Left lung (tissue), 10 donors: Measurements from ENCODE around the gene ALCAM. TPM values are rescaled to one million over a fixed set of nuclear protein-coding genes. Genes with fewer than 3 reads are reported as not detected.

Source experiments
- ATAC-seq: fragments of 200-7000 bp; cut with Tn5 transposase; one replicate; pipeline ENCODE4 v1.9.1; 2020; ENCODE audit warnings: moderate library complexity
- DNase-seq, 4 donors: peaks; one replicate each; pipeline ENCODE4 v3.0.0-alpha.2; 2013 to 2020
- H3K27ac ChIP-seq, 2 donors: fragments of 200-600 bp; sonication (generic) in 1 of 2; one replicate each; pipeline versions ENCODE4 v1.5.0 to v1.8.0; 2020 to 2021
- H3K27me3 ChIP-seq, 2 donors: fragments of 200-600 bp; sonication (generic) in 1 of 2; one replicate each; pipeline versions ENCODE4 v1.5.0 to v1.8.0; 2020 to 2021
- H3K36me3 ChIP-seq, 2 donors: fragments of 200-600 bp; sonication (generic) in 1 of 2; one replicate each; pipeline versions ENCODE4 v1.5.0 to v1.8.0; 2020 to 2021
- H3K4me1 ChIP-seq, 2 donors: fragments of 200-600 bp; one replicate each; pipeline ENCODE4 v1.8.0; 2021
- H3K4me3 ChIP-seq, 2 donors: fragments of 200-600 bp; sonication (generic) in 1 of 2; one replicate each; pipeline versions ENCODE4 v1.5.0 to v1.8.0; 2020 to 2021; ENCODE audit warnings: mild to moderate bottlenecking in 1 of 2
- H3K9me3 ChIP-seq, 2 donors: fragments of 200-600 bp; sonication (generic) in 1 of 2; one replicate each; pipeline versions ENCODE4 v1.5.0 to v1.8.0; 2020 to 2021
- CTCF ChIP-seq, 2 donors: fragments of 200-600 bp; sonication (generic) in 1 of 2; IDR thresholded peaks; one replicate each; pipeline versions ENCODE4 v1.5.0 to v1.8.0; 2021; ENCODE audit warnings: antibody characterized with exemption in 2 of 2
- intact Hi-C, 2 donors: fragments of 100-400 bp; cut with DNase I; formaldehyde crosslinking; loops; one replicate each; pipeline versions ENCODE4 v1.11.2 to v1.14.2; 2022
- polyA plus RNA-seq, 6 donors: library from polyadenylated mRNA; unstranded; fragments of 120-200 nt; gene quantifications; one replicate each; pipeline ENCODE4 v1.2.1, GENCODE V29; 2013; ENCODE audit not compliant: insufficient read length in 6 of 6
- total RNA-seq, 2 donors: library from RNA; stranded (reverse); fragmentation: NEBNext Ultra II Directional; extraction: Animal tissue kit (Norgen Biotek cat#: 25700); gene quantifications; one replicate each; pipeline ENCODE4 v1.2.1, GENCODE V29; 2021
- donor health status: DM: no; HTN: yes; CAD: no.
- donor health status: DM: no; HTN: no; CAD: no.

The ALCAM gene
- total and polyA plus RNA-seq, 8 donors, result 84.2 to 170 (median 127) TPM

GRCh38 chr3:105534491-105534890, 167.8 kb downstream of the ALCAM start:
- ATAC-seq (no peak), DNase-seq (no peak)
- Histone ChIP-seq H3K27me3 (no peaks in the 10 kb centered on the region), H3K27ac (no peak overlapping the region), H3K9me3 (no peaks in the 10 kb centered on the region), H3K36me3 (peaks cover 0 to 28% of the 10 kb centered on the region in 2 donors), H3K4me1 (no peaks in the 10 kb centered on the region), H3K4me3 (no peak overlapping the region)
- TF ChIP-seq CTCF (IDR thresholded peaks at IDR 0.05), result no peak
- intact Hi-C loops, result no loop called here

GRCh38 chr3:105537371-105538080, 170.8 kb downstream of the ALCAM start:
- Histone ChIP-seq H3K36me3 (peaks cover 0 to 36% of the 10 kb centered on the region in 2 donors), H3K27me3 (no peaks in the 10 kb centered on the region), H3K4me1 (no peaks in the 10 kb centered on the region), H3K4me3 (no peak overlapping the region), H3K27ac (no peak overlapping the region), H3K9me3 (no peaks in the 10 kb centered on the region)
- TF ChIP-seq CTCF (IDR thresholded peaks at IDR 0.05), result no peak
- no peak for ATAC-seq
- DNase-seq, result no peak
- intact Hi-C loops, result no loop called here

- ATAC-seq, result no peak
- intact Hi-C loops, result no loop called here
- Histone ChIP-seq H3K4me3 (no peak overlapping the region), H3K27ac (no peak overlapping the region), H3K27me3 (no peaks in the 10 kb centered on the region), H3K4me1 (no peaks in the 10 kb centered on the region), H3K9me3 (no peaks in the 10 kb centered on the region), H3K36me3 (peaks cover 0 to 44% of the 10 kb centered on the region in 2 donors)
- DNase-seq, result no peak
- no peak for TF ChIP-seq CTCF (IDR thresholded peaks at IDR 0.05)
Observed at GRCh38 chr3:105538483-105538882, 171.8 kb downstream of the ALCAM start.

GRCh38 chr3:105539897-105540296, 173.2 kb downstream of the ALCAM start:
- H3K27ac ChIP-seq, result no peak overlapping the region
- no peaks in the 10 kb centered on the region for H3K27me3 ChIP-seq
- DNase-seq (no peak), ATAC-seq (peak; percentile 72)
- H3K4me1 ChIP-seq, result no peaks in the 10 kb centered on the region
- no peaks in the 10 kb centered on the region for H3K9me3 ChIP-seq
- H3K4me3 ChIP-seq, result no peak overlapping the region
- peaks cover 0 to 39% of the 10 kb centered on the region in 2 donors for H3K36me3 ChIP-seq
- no peak for TF ChIP-seq CTCF (IDR thresholded peaks at IDR 0.05)
- intact Hi-C loops, result no loop called here

GRCh38 chr3:105542282-105543019, 175.7 kb downstream of the ALCAM start:
- ATAC-seq, result no peak
- DNase-seq, result no peak
- Histone ChIP-seq H3K27ac (no peak overlapping the region), H3K36me3 (peaks cover 0 to 48% of the 10 kb centered on the region in 2 donors), H3K4me3 (no peak overlapping the region), H3K4me1 (no peaks in the 10 kb centered on the region), H3K9me3 (no peaks in the 10 kb centered on the region), H3K27me3 (no peaks in the 10 kb centered on the region)
- no peak for TF ChIP-seq CTCF (IDR thresholded peaks at IDR 0.05)
- intact Hi-C loops, result no loop called here
